GM19193 (cell line): Measurements from ENCODE around the gene CYTH3.

Source experiments
- POLR2A ChIP-seq: IDR thresholded peaks from 4 replicates; pipeline ENCODE4 v1.6.1; 2011; ENCODE audit not compliant: insufficient read depth, insufficient read length; ENCODE audit errors: extremely low read depth

Gene CYTH3

DNA sequence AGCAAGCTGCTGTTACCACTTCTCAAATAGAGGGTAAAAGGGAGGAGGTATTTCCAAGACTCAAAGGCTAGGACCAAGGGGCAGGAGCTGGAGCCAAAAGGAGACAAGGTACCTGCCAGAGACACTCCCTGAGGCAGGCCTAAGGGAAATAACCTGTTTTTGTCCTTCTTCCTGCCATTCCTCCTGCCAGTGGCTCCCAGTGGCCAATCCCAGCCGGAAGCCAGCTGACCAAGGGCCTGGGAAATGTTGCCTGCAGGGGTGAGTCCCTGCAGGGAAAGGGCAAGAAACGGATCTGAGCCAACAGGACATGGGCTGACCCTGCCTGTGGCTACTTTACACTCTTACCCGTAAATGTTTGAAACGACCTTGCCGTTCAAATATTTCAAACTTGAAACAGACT, 3.5 kb downstream of the CYTH3 start:
- TF ChIP-seq POLR2A, result no peak

DNA sequence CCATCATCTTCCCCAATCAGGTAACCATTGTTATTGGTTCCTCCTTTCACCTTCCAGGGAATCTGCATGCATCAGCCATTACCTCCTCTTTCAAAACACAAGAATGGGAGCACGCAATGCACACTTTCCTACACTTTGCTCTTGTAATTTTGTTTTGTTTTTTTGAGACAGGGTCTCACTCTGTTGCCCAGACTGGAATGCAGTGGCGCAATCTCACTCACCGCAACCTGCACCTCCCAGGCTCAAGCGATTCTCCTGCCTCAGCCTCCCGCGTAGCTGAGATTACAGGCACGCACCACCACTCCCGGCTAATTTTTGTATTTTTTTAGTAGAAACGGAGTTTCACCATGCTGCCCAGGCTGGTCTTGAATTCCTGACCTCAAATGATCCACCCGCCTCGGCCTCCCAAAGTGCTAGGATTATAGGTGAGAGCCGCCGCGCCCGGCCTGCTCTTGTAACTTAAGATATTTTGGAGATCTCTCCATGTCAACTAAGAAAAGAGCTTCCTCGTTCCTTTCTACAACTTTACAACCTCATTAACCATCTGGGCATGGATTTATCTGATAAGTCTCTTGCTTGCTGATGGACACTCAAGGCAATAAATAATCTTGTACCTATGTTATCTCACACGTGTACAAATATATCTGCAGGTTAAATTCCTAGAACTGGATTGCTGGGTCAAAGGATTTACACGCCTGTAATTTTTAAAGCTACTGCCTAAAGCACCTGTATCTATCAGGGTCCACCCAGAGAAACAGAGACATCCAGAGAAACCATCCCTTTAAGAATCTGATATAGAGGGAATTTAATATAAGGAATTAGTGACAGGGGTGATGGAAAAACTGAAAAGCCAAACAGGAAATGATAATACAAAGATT, 4.2 kb downstream of the CYTH3 start:
- no peak for TF ChIP-seq POLR2A

DNA sequence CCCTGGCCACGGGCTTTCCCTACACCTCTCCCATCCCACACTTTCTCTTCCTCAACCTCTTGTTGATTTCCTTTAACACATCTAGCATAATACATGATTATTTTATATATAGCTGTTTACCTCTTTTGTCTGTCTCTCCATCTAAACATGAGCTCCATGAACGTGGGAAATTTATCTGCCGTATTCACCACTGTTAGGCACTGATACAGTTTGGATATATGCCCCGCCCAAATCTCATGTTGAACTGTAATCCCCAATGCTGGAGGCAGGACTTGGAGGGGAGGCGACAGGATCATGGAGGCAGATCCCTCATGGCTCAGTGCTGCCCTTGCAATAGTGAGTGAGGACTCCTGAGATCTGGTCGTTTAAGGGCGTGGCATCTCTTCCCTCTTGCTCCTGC, 5.7 kb downstream of the CYTH3 start:
- no peak for TF ChIP-seq POLR2A

- no peak for TF ChIP-seq POLR2A
Observed at GRCh38 chr7:6262221-6262620, 10.2 kb downstream of the CYTH3 start.

DNA sequence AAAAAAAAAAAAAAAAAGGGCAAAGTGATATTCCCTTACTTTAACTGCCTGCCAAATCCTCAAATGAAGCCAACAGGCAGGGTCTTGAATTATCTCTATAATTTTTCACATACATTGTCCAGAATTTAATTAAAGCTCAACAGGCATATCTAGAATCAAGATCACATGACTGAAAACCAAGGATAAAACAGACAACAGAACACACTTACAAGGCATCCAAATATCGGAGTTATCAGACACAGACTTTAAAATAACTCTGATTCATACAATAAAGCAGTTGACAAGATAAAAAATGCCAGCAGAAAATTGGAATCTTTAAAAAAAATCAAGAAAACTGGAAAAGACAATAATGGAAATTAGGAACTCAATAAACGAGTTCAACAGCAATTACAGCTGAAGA, 10.7 kb downstream of the CYTH3 start:
- TF ChIP-seq POLR2A, result no peak

GRCh38 chr7:6260291-6261187, 11.9 kb downstream of the CYTH3 start:
- no peak for TF ChIP-seq POLR2A

- TF ChIP-seq POLR2A, result no peak
Observed at GRCh38 chr7:6259257-6259656, 13.2 kb downstream of the CYTH3 start.

- TF ChIP-seq POLR2A, result no peak
Observed at GRCh38 chr7:6258440-6259182, 13.8 kb downstream of the CYTH3 start.

- no peak for TF ChIP-seq POLR2A
Observed at GRCh38 chr7:6257675-6258074, 14.7 kb downstream of the CYTH3 start.

DNA sequence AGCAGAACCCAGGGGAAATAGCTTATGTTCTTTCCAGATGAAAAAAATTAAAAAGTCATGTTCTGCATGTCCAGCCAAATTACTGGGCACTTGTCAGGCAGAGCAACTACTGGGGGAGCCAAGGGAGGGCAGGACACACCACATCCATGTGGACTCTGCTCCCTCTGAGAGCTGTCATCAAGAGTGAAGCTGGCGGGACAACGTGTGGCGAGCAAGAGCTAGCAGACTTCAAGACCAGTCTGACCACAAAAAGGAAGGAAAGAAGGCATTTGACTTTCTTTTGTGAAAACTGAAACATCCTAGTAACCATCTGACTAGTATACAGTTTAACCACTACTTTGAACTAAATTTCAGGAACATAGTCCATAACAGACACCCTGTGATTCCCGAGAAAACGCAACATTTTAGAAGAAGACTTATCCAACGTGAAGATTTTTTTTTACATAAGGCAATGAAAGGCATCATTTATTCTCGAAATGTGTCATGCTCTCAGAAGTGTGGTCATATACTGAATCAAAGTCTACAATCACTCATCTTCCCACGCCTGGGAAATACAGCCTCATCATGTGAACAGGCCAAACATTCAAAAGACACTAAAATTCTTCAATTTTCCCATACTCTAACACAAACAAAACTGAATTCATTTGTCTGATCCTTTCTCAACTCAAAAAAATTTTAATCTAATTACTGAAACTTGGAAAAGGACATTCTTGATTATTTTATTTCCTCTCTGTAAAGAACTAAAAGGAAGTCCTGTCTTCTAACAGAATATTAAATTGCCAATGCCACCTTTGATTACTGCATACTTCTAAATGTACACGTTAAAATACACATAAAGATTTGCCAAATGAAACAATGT, 15.5 kb downstream of the CYTH3 start:
- TF ChIP-seq POLR2A, result no peak

GRCh38 chr7:6256109-6256483, 16.3 kb downstream of the CYTH3 start:
- TF ChIP-seq POLR2A, result no peak

DNA sequence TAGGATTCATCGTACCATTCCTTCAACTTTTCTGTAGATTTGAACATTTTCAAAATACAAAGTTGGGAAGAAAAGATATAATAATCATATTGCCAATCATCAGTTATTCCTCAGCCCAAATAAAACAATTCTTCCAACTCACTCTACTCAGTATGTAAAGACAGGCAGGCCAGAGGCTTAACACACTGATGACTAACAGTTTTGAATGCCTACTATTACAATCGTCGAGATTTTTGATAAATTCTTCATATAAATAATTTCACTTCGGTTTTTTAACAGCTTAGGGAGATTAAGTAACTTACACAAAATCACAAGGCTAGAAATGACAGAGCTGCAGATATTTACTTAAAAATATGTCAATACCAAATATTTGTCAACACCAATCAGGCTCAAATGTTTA, 17.6 kb downstream of the CYTH3 start:
- TF ChIP-seq POLR2A, result no peak

GRCh38 chr7:6252748-6253147, 19.7 kb downstream of the CYTH3 start:
- TF ChIP-seq POLR2A, result no peak

DNA sequence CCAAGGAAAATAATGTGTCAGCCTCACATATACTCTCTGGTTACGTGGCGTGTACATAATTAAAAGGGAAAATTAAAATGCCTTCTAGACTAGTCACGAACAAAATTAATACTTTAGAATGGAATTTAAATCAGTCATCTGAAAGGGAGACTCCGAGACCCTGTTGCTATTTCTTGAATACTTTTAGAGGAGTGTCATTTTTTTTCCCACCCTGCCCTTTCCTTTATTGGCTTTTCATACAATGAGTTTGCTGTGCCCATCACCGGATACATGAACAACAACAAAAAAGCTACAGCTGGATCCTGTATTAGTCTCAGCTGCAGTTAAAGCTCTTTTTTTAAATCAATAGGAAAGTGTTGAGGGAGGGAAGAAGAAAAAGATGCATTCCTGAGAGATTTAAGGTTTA, 20.1 kb downstream of the CYTH3 start:
- no peak for TF ChIP-seq POLR2A
